Prostate gland (tissue), 2 donors: ENCODE results near the gene FAM107A.

Experiments
- CTCF ChIP-seq, 4 experiments: fragments of 200-600 bp in 2 of 4; fragments of 450-650 bp in 2 of 4; sonication (generic) in 2 of 4; IDR thresholded peaks; 1 replicate in 3 of 4; 2 replicates in 1 of 4; pipeline ENCODE4 v1.5.1; 2016 to 2019; ENCODE audit warnings: antibody characterized with exemption in 4 of 4, mild to moderate bottlenecking in 2 of 4, moderate library complexity in 2 of 4
- POLR2A ChIP-seq: fragments of 450-650 bp; IDR thresholded peaks from one replicate; pipeline ENCODE4 v1.6.1; 2016; ENCODE audit warnings: antibody characterized with exemption, mild to moderate bottlenecking
- POLR2AphosphoS5 ChIP-seq: sonication (generic); formaldehyde crosslinking; IDR thresholded peaks from one replicate; pipeline ENCODE4 v1.6.1; 2017; ENCODE audit warnings: antibody characterized with exemption

- TF ChIP-seq CTCF (IDR thresholded peaks at IDR 0.05) (no peak), POLR2A (no peak), POLR2AphosphoS5 (no peak)
These were observed 55.9 kb downstream of the FAM107A start for GRCh38 chr3:58521336-58521670.
